SK-N-SH (cell line): Measurements from ENCODE around the gene FYN. TPM values are rescaled to one million over a fixed set of nuclear protein-coding genes. Genes with fewer than 3 reads are reported as not detected.

Source experiments
- CTCF ChIA-PET: fragments of 300-600, 350-600 bp; formaldehyde crosslinking; extraction: SDS; loops from one replicate; lab custom pipeline; 2021; lab: Yijun Ruan, JAX
- POLR2A ChIA-PET: fragments of 350-600 bp; sonication (Branson Sonifier 250); formaldehyde crosslinking; extraction: SDS; loops from one replicate; lab custom pipeline; 2020; ENCODE audit warnings: antibody characterized with exemption, inconsistent platforms; lab: Yijun Ruan, JAX
- DNase-seq: peaks from one replicate; pipeline ENCODE4 v3.0.0; 2012
- H2AFZ ChIP-seq: fragments of 200-600 bp; sonication (generic); 2 replicates; pipeline ENCODE4 v1.8.1; 2016; ENCODE audit warnings: antibody characterized with exemption, mild to moderate bottlenecking, low read depth
- H3F3A ChIP-seq: fragments of 200-600 bp; sonication (generic); replicated peaks from 2 replicates; pipeline ENCODE3; 2016; ENCODE audit warnings: antibody characterized with exemption, mild to moderate bottlenecking; ENCODE audit not compliant: insufficient read depth
- H3K27ac ChIP-seq, 2 experiments: fragments of 200-500 bp in 1 of 2; fragments of 200-600 bp in 1 of 2; sonication (Bioruptor generic) in 1 of 2; sonication (generic), shearing (Covaris generic) in 1 of 2; 2 replicates each; pipeline versions ENCODE4 v1.5.1 to v1.6.1; 2014 to 2016; ENCODE audit warnings: low read depth in 2 of 2, inconsistent platforms in 1 of 2, low read length in 1 of 2, mild to moderate bottlenecking in 1 of 2, mixed read lengths in 1 of 2
- H3K27me3 ChIP-seq: fragments of 200-600 bp; sonication (generic), shearing (Covaris generic); 2 replicates; pipeline ENCODE4 v1.6.1; 2016; ENCODE audit warnings: mixed run types; ENCODE audit not compliant: insufficient read depth
- H3K36me3 ChIP-seq, 2 experiments: fragments of 200-500 bp in 1 of 2; fragments of 200-600 bp in 1 of 2; sonication (Bioruptor generic) in 1 of 2; sonication (generic) in 1 of 2; replicated peaks in 1 of 2; 2 replicates each; pipeline versions ENCODE3 to v1.5.1; 2014 to 2016; ENCODE audit warnings: low read length in 1 of 2, mild to moderate bottlenecking in 1 of 2; ENCODE audit not compliant: insufficient read depth in 2 of 2, control insufficient read depth in 1 of 2
- H3K4me1 ChIP-seq, 2 experiments: fragments of 200-500 bp in 1 of 2; fragments of 200-600 bp in 1 of 2; sonication (Bioruptor generic) in 1 of 2; sonication (generic), shearing (Covaris generic) in 1 of 2; 2 replicates each; pipeline versions ENCODE4 v1.5.1 to v1.6.1; 2014 to 2016; ENCODE audit warnings: low read depth in 1 of 2, low read length in 1 of 2, mixed run types in 1 of 2; ENCODE audit not compliant: insufficient read depth in 2 of 2, control insufficient read depth in 1 of 2
- H3K4me2 ChIP-seq: fragments of 200-600 bp; sonication (generic), shearing (Covaris generic); 2 replicates; pipeline ENCODE4 v1.6.1; 2017; ENCODE audit warnings: mixed run types
- H3K4me3 ChIP-seq, 2 experiments: fragments of 200-500 bp in 1 of 2; fragments of 200-600 bp in 1 of 2; sonication (Bioruptor generic) in 1 of 2; sonication (generic), shearing (Covaris generic) in 1 of 2; 2 replicates each; pipeline versions ENCODE4 v1.5.1 to v1.8.1; 2014 to 2016; ENCODE audit warnings: low read depth in 2 of 2, inconsistent platforms in 1 of 2, low read length in 1 of 2, mild to moderate bottlenecking in 1 of 2, mixed read lengths in 1 of 2, moderate library complexity in 1 of 2
- H3K79me2 ChIP-seq: fragments of 200-600 bp; sonication (generic); 2 replicates; pipeline ENCODE4 v1.8.1; 2017; ENCODE audit warnings: mild to moderate bottlenecking; ENCODE audit not compliant: insufficient read depth
- H3K9ac ChIP-seq: fragments of 200-600 bp; sonication (generic); 2 replicates; pipeline ENCODE4 v1.6.1; 2017; ENCODE audit warnings: mixed run types
- H3K9me2 ChIP-seq: fragments of 200-600 bp; sonication (generic); 2 replicates; pipeline ENCODE4 v1.6.1; 2017; ENCODE audit warnings: mixed run types
- H3K9me3 ChIP-seq: fragments of 200-600 bp; sonication (generic); 2 replicates; pipeline ENCODE4 v1.6.1; 2017; ENCODE audit warnings: mixed run types, mild to moderate bottlenecking, moderate library complexity
- H4K20me1 ChIP-seq: fragments of 200-600 bp; sonication (generic); 2 replicates; pipeline ENCODE4 v1.6.1; 2017; ENCODE audit warnings: mild to moderate bottlenecking, mixed run types; ENCODE audit not compliant: insufficient read depth
- CHD2 ChIP-seq: fragments of 150-350 bp; IDR thresholded peaks from 2 replicates; pipeline ENCODE4 v1.6.1; 2018; ENCODE audit warnings: low read length; ENCODE audit not compliant: partially characterized antibody
- EP300 ChIP-seq, 2 experiments: IDR thresholded peaks; 2 replicates each; pipeline versions ENCODE4 v1.4.0 to v1.6.1; 2012; ENCODE audit warnings: borderline replicate concordance in 1 of 2, low read depth in 1 of 2, low read length in 1 of 2
- EZH2phosphoT487 ChIP-seq: fragments of 200-600 bp; sonication (generic); IDR thresholded peaks from 2 replicates; pipeline ENCODE4 v1.6.1; 2017; ENCODE audit warnings: low read depth, mixed run types, mild to moderate bottlenecking, antibody characterized with exemption, moderate library complexity, borderline replicate concordance
- MEF2A ChIP-seq: IDR thresholded peaks from 2 replicates; pipeline ENCODE4 v1.4.0; 2012; ENCODE audit warnings: low read depth, borderline replicate concordance
- NRF1 ChIP-seq: IDR thresholded peaks from 2 replicates; pipeline ENCODE4 v1.6.1; 2012; ENCODE audit warnings: low read depth, mild to moderate bottlenecking, low read length
- RAD21 ChIP-seq: IDR thresholded peaks from 2 replicates; pipeline ENCODE4 v1.6.1; 2012; ENCODE audit warnings: mild to moderate bottlenecking, low read length
- RFX5 ChIP-seq: IDR thresholded peaks from 2 replicates; pipeline ENCODE4 v1.6.1; 2012; ENCODE audit warnings: mild to moderate bottlenecking, improper control_type of control experiment, low read length
- SIN3A ChIP-seq: IDR thresholded peaks from 2 replicates; pipeline ENCODE4 v1.6.1; 2012; ENCODE audit warnings: low read depth, mild to moderate bottlenecking, low read length, moderate library complexity, borderline replicate concordance
- SMC3 ChIP-seq: IDR thresholded peaks from 2 replicates; pipeline ENCODE4 v1.6.1; 2012; ENCODE audit warnings: low read depth, low read length, improper control_type of control experiment
- TCF12 ChIP-seq: IDR thresholded peaks from 2 replicates; pipeline ENCODE4 v1.4.0; 2012
- TEAD4 ChIP-seq: IDR thresholded peaks from 2 replicates; pipeline ENCODE4 v1.4.0; 2012; ENCODE audit warnings: mild to moderate bottlenecking, borderline replicate concordance; ENCODE audit not compliant: insufficient read depth
- YY1 ChIP-seq: IDR thresholded peaks from 2 replicates; pipeline ENCODE4 v1.4.0; 2012; ENCODE audit warnings: low read depth, mild to moderate bottlenecking
- WGBS: methylation state at CpG from one replicate; pipeline ENCODE4 v1.1.6; 2017; ENCODE audit warnings: low lambda C conversion rate; 5-methylcytosine and 5-hydroxymethylcytosine counted together
- polyA plus RNA-seq, 3 experiments: library from polyadenylated mRNA; depleted of rRNA; stranded (reverse); fragments of >200 nt; gene quantifications; 2 replicates each; pipeline ENCODE4 v1.2.3, GENCODE V29; 2012
- TF ChIP-seq, protein P1 (sequence below): fragments of 150-350 bp; IDR thresholded peaks from 2 replicates; pipeline ENCODE4 v1.6.1; 2017; ENCODE audit warnings: antibody characterized with exemption, low read length, low read depth, borderline replicate concordance
- TF ChIP-seq, protein P2 (sequence below): fragments of 200-600 bp; sonication (generic); IDR thresholded peaks from 2 replicates; pipeline ENCODE4 v1.6.1; 2017; ENCODE audit warnings: antibody characterized with exemption, mild to moderate bottlenecking, moderate library complexity
- TF ChIP-seq, protein P3 (sequence below): IDR thresholded peaks from 2 replicates; pipeline ENCODE4 v1.4.0; 2012; ENCODE audit warnings: low read depth, borderline replicate concordance
- TF ChIP-seq, protein P4 (sequence below): IDR thresholded peaks from 2 replicates; pipeline ENCODE4 v1.4.0; 2012; ENCODE audit warnings: low read depth, borderline replicate concordance

The FYN gene
- polyA plus RNA-seq, 1 of the 3 experiments (the other 2 are of a cell fraction), result 31.0 TPM

DNA sequence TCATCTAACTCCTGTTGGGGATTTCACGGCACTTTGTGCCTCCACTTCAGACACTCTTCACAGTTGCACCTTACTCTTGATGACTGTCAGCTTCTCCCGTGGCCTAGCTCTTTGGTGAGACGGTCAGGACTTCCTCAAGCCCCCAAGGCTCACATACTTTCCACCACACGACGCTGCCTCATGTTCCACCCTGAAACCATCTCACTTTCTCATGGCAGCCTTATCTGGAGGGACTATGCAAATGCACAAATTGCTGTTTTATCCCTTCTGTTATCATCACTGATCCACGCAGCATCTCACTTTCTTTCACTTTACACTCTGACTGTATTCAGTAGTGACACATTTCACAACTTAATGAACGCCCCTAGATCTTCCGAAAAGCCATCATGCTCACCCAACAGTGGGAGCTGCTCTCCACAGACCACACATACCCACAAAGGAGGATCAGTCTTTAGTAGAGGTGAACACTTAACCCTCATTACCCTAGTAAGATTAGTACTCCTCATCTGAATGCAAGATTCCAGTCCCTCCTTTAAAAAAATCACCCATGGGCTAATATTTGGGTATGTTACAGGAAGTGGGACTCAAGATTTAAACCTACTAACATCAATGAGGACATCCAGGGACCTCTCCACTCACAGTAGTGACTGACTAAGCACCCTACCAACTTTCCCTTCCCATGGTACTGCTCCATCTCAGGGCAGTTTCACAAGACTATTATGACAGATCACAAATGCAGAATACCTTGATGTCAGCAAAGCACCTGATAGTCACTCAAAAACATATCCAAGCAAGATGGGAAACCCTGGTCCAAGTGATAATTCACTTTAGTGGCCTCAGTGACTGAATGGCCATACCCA, 35.4 kb downstream of the FYN start:
- ChIA-PET CTCF (no interaction called here), POLR2A (no interaction called here)
- no peaks in the 10 kb centered on the region for H3K9me2 ChIP-seq
- H3K9ac ChIP-seq, result no peak overlapping the region
- no peaks in the 10 kb centered on the region for H4K20me1 ChIP-seq
- DNase-seq, result no peak
- no peak overlapping the region for H3K4me3 ChIP-seq
- H3K27me3 ChIP-seq, result no peaks in the 10 kb centered on the region
- WGBS, result 94% methylated on average over 8 of the region's 8 CpGs
- H3K4me2 ChIP-seq, result no peak overlapping the region
- no peak overlapping the region for H2AFZ ChIP-seq
- H3K9me3 ChIP-seq, result no peaks in the 10 kb centered on the region
- H3F3A ChIP-seq, result no peaks in the 10 kb centered on the region
- no peak overlapping the region for H3K27ac ChIP-seq
- TF ChIP-seq RFX5, result no peak
- no peak for TF ChIP-seq EZH2phosphoT487
- TF ChIP-seq, protein P1, sequence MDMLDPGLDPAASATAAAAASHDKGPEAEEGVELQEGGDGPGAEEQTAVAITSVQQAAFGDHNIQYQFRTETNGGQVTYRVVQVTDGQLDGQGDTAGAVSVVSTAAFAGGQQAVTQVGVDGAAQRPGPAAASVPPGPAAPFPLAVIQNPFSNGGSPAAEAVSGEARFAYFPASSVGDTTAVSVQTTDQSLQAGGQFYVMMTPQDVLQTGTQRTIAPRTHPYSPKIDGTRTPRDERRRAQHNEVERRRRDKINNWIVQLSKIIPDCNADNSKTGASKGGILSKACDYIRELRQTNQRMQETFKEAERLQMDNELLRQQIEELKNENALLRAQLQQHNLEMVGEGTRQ, result no peak
- no peak for TF ChIP-seq NRF1
- TF ChIP-seq CHD2, result no peak
- no peak for TF ChIP-seq MEF2A
- no peak for TF ChIP-seq YY1
- TF ChIP-seq, protein P2, sequence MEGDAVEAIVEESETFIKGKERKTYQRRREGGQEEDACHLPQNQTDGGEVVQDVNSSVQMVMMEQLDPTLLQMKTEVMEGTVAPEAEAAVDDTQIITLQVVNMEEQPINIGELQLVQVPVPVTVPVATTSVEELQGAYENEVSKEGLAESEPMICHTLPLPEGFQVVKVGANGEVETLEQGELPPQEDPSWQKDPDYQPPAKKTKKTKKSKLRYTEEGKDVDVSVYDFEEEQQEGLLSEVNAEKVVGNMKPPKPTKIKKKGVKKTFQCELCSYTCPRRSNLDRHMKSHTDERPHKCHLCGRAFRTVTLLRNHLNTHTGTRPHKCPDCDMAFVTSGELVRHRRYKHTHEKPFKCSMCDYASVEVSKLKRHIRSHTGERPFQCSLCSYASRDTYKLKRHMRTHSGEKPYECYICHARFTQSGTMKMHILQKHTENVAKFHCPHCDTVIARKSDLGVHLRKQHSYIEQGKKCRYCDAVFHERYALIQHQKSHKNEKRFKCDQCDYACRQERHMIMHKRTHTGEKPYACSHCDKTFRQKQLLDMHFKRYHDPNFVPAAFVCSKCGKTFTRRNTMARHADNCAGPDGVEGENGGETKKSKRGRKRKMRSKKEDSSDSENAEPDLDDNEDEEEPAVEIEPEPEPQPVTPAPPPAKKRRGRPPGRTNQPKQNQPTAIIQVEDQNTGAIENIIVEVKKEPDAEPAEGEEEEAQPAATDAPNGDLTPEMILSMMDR, result no peak
- TF ChIP-seq, protein P3, sequence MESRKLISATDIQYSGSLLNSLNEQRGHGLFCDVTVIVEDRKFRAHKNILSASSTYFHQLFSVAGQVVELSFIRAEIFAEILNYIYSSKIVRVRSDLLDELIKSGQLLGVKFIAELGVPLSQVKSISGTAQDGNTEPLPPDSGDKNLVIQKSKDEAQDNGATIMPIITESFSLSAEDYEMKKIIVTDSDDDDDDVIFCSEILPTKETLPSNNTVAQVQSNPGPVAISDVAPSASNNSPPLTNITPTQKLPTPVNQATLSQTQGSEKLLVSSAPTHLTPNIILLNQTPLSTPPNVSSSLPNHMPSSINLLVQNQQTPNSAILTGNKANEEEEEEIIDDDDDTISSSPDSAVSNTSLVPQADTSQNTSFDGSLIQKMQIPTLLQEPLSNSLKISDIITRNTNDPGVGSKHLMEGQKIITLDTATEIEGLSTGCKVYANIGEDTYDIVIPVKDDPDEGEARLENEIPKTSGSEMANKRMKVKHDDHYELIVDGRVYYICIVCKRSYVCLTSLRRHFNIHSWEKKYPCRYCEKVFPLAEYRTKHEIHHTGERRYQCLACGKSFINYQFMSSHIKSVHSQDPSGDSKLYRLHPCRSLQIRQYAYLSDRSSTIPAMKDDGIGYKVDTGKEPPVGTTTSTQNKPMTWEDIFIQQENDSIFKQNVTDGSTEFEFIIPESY, result no peak
- no peak for TF ChIP-seq RAD21
- peaks cover 0 to 4% of the 10 kb centered on the region in 2 experiments; a peak in 2 of 4 replicates for H3K4me1 ChIP-seq
- H3K79me2 ChIP-seq, result no peaks in the 10 kb centered on the region; the same call in 1 of the 2 replicates
- H3K36me3 ChIP-seq, result no peaks in the 10 kb centered on the region

- no peaks in the 10 kb centered on the region; the same call in 1 of the 2 replicates for H3K79me2 ChIP-seq
- no peak overlapping the region for H3K27ac ChIP-seq
- ChIA-PET CTCF (no interaction called here), POLR2A (no interaction called here)
- H3K27me3 ChIP-seq, result no peaks in the 10 kb centered on the region
- no peaks in the 10 kb centered on the region for H4K20me1 ChIP-seq
- WGBS, result 96% methylated on average over 6 of the region's 6 CpGs
- H3K9ac ChIP-seq, result no peak overlapping the region
- no peak overlapping the region for H2AFZ ChIP-seq
- DNase-seq, result no peak
- H3K36me3 ChIP-seq, result no peaks in the 10 kb centered on the region
- peaks cover 3% of the 10 kb centered on the region for H3F3A ChIP-seq
- peaks cover 0 to 4% of the 10 kb centered on the region in 2 experiments; a peak in 2 of 4 replicates for H3K4me1 ChIP-seq
- H3K9me3 ChIP-seq, result no peaks in the 10 kb centered on the region
- no peak overlapping the region for H3K4me2 ChIP-seq
- H3K9me2 ChIP-seq, result no peaks in the 10 kb centered on the region
- H3K4me3 ChIP-seq, result no peak overlapping the region
- TF ChIP-seq, protein P4, sequence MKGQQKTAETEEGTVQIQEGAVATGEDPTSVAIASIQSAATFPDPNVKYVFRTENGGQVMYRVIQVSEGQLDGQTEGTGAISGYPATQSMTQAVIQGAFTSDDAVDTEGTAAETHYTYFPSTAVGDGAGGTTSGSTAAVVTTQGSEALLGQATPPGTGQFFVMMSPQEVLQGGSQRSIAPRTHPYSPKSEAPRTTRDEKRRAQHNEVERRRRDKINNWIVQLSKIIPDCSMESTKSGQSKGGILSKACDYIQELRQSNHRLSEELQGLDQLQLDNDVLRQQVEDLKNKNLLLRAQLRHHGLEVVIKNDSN, result no peak
- TF ChIP-seq SMC3 (no peak), SIN3A (no peak), EP300 (IDR thresholded peaks at IDR 0.05; ENCODE audit: borderline replicate concordance in 1 of 2, low read depth in 1 of 2, low read length in 1 of 2) (no peak), CHD2 (no peak), TEAD4 (no peak), TCF12 (no peak)
- TF ChIP-seq, protein P1, result no peak
- TF ChIP-seq, protein P3, result no peak
Observed at GRCh38 chr6:111837007-111837406, 36.2 kb downstream of the FYN start.
